Activated naive CD4-positive, alpha-beta T cell (primary cell): Measurements from ENCODE around the gene ACACA.
"Not testable (repeated sequence)": the region's sequence is repeated elsewhere in the genome, so short reads cannot be mapped to it uniquely, and the experiment has no call there.

Experiments used
- DNase-seq, 4 experiments: peaks; one replicate each; lab custom pipeline; 2025; lab: John Stamatoyannopoulos, UW

The ACACA gene

DNA sequence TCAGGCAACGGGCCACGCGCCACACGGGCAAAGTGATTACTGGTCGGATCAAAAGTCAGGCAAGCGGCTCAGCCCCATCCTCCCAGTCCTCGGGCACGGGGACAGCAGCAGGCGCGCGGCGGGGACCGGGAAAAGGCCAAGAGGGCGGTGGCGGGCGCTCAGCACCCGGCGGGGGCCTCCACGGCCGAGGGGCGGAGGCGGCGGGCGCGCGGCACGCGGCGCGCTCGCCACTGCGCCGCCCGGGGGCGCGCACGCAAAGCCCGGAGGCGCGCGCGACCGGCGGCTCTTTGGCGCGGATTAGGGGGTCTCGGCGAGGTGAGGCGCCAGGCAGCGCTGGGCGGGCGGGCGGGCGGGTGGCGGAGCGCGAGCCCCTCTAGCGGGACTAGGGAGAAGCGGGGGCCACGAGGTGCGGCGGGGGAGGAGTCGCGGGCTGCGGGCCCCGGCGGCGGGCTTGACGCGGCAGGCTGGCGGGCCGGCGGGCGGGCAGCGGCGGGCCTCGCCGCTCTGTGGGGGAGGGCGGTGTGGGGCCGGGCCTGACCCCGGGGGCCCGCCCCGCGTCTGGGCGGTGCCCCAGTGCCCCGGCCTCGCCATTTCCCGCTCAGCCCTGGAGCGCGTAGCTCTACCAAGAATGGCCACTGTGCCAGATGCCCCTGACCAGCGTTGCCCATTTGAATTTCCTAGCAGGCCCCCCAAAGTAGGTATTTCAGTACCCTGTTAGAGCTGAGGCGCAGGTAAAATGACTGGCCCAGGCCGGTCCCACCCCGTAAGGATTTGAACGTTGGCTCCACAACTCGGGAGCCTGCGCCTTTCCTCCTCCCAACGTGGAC, at the start of gene ACACA, which contains the start of gene TADA2A:
ACACA (minus strand) TSS at position 202 of the 827 bp plus-strand sequence. CDS start 537 bp downstream, outside the sequence.
TADA2A (plus strand) TSS at position 252 of the 827 bp plus-strand sequence. CDS start 4,480 bp downstream, outside the sequence.
- DNase-seq = peak; percentile 39 to 64 (median 48)

DNA sequence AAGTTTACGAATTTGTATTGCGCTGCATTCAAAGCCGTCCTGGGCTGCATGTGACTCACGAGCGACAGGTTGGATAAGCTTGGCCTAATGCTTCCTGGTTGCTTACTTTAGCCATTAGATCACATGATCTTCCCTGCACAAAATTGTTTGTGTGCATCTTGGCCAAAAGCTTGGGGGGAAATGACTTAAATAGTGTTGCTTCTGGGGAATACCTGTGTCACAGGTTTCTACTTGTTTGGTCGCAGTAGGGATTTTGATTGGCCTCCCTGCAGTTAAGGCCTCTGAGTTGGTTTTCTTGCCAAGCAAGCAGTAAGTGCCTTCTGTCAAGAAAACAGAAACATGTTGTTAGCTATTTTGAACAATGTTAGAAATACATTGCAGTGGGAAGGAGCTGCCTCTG, 43.5 kb upstream of the ACACA start:
- DNase-seq = no peak

DNA sequence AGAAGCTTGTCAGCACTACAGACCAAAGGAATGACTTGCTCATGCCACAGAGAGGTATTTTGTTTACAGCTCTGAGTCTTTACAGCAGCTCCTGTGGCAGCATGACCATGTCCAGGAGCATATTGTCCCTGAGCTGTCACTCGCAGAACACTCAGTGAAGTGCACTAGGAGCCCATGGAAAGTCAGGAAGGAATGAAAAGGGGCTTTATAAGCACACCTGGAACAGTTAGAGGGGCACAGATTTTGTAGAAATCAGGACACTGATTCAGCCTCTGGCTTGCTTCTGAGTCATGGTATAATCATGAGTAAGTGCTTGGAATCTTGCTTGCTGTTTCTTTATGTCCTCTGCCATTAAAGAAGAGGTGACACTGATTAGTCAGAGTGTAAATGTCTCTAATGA, 41.0 kb upstream of the ACACA start:
- DNase-seq = no peak

DNA sequence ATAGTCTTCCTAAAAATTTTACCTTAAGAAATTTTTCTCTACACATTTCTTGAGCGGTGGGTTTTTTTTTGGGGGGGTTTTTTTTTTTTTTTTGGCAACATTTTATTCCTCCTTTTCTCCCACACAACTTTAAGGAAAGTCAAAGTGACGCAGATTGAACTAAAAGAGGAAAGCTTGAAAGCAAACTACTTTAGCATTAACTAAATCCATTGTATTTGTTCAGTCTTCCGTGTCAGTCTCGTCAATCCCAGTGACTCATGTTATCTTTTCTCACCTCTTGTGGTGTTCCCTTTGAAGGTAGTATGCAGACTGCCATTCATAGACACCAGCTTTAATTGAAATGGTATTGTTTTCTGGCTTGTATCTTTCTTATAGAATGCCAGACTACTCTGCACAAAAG, 39.4 kb upstream of the ACACA start:
- no peak for DNase-seq

DNA sequence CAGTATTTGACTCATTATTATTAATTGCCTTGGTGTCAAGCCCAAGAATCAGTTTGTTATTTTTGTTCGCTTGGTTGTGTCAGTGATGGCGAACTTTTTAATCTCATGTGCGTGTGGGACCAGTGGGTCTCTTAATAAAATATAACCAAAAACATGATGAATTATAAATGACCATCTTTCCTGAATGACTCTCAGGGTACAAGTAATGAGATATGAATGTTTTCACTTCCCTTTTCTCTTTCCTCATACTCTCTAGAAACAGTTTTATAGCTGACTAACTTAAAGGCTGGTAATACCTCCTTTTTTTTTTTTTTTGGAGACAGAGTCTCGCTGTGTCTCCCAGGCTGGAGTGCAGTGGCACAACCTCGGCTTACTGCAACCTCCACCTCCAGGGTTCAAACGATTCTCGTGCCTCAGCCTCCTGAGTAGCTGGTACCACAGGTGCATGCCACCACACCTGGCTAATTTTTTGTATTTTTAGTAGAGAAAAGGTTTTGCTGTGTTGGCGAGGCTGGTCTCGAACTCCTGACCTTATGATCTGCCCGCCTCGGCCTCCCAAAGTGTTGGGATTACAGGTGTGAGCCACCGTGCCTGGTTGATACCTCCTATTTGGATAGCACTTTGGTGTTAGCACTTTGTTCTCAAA, 34.9 kb upstream of the ACACA start:
- not testable (repeated sequence) for DNase-seq

DNA sequence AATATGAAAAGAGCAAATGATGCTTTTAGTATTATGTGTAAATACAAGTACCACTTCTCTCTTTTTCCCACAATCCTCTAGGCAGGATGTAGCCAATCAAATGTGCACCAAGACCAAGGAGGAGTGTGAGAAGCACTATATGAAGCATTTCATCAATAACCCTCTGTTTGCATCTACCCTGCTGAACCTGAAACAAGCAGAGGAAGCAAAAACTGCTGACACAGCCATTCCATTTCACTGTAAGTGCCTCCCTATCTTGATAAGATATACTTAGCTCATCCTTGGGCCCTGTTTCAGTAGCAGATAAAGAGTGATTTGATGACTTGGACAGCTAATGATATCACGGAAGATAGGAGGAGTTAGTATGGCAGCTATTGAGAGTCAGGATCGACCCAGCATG, 33.8 kb upstream of the ACACA start:
- no peak for DNase-seq

DNA sequence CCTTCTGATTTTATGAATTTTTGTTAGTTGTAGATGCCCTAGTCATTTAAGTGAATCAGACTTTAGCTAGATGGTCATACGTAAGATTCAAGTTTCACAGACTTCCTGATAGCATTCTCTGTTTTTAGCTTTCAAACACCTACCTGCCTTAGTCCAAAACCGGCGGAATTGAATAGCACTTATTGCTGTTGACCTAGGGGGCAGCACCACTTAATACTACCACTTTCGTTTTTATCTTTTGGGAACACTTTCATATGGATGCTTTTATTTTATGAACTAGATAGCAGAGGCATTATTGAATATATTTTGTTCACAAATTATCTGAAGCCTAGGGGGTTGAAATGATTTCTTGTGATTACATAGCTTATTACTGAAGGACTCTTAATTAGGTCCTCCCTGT, 31.5 kb upstream of the ACACA start:
- no peak for DNase-seq

DNA sequence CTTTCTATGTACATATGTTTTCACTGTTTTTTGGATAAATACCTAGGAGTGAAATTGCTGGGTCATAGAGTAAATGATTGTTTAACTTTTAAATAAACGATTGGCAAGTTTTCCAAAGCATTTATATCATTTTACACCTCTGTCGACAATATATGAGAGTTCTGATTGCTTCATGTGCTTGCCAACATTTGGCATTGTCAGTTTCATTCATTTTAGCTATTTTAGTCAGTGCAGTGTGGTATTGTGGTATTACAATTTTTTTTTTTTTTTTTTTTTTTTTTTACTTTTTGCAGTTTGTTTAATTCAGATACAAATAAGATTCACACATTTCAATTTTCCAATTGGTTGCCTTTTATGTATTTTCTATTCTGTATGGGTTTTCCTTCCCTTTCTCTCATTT, 26.0 kb upstream of the ACACA start:
- no peak for DNase-seq

DNA sequence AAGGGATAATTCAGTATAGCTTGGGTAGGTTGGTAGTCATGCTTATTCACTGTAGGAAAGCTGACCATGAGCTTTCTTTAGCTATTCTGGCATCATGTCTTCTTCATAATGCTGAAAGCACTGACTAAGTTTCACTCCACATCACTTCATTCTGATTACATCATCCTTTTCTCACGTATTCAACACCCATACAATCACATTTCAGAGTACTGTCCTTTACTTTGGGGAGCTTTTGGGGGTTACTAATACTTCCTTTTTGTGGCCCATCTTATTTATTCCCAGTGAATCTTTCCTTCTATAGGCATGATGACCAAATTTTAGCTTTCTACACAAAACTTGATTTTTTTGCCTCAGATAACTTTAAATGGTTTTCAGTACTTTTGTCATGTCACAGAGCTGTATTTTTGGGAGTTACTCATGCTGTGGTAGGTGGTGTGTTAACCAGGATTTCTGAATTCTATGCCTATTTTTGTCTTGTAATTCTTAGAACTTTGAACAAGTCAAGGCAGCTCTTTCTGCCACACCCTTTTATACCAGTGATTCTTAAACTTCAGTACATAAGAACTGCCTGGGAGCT, 23.5 kb upstream of the ACACA start:
- no peak for DNase-seq

DNA sequence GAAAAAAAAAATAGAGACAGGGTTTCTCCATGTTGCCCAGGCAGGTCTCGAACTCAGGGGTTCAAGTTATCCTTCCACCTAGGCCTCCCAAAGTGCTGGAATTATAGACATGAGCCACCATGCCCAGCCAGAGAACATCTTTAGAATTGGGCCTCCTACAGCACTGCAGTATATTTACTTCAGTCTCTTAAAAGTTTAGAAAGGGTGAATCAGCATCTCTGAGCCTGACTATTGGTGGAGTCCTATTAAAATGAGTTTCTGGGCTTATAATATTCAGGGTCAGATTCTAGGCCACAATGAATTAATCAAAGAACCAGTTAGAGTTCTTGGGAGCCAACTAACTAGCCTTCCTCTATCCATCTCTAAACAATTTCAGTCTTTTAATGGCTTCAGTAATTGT, 22.8 kb upstream of the ACACA start:
- DNase-seq = no peak

DNA sequence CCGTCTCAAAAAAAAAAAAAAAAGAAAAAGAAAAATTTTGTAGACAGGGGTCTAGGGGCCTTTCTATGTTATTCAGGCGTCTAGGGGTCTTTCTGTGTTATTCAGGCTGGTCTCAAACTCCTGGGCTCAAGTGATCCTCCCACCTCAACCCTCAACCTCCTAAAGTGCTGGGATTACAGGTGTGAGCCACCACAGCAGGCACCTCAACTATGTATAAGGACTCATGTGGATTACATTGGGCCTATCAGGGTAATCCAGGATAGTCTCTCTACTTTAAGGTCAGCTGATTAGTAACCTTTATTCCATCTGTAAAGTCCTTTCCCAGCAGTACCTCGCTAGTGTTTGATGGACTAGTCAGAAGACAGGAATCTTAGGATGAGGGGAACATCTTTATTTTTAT, 22.4 kb upstream of the ACACA start:
- DNase-seq = no peak

DNA sequence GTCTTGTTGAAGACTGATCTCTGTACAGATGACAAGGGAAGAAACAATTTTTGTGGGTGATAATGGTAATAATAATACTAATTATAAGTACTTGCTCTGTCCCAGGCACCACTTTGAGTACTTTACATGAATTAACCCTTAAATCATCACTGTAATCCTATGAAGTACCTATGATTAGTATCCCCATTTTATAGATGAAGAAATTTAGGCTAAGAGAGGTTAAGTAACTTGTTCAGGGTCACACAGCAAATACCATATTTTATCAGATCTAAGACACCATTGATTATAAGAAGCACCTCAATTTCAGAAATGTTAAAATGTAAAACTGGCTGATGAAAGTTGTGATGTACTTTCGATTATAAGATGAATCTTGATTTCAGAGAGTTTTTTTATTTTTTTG, 18.6 kb upstream of the ACACA start:
- DNase-seq = no peak

DNA sequence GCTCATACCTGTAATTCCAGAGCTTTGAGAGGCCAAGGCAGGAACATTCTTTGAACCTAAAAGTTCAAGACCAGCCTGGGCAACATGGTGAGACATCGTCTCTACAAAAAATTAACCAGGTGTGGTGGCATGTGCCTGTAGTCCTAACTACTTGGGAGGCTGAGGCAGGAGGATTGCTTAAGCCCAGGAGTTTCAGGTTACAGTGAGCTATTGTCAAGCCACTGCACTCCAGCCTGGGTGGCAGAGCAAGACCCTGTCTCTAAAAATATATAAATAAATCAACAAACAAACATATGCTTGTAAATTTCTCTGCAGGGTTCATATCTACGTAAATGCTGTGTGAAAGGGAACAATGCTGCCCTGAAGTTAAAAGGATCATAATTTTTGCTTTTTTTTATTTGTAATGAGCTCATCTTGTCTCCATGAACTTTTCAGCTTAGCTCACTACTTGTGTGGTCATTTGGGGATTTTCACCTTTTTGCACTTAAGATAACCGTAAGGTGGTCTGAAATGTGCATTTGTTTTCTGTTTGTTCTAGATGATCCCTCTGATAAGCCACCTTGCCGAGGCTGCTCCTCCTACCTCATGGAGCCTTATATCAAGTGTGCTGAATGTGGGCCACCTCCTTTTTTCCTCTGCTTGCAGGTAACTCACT, 16.5 kb upstream of the ACACA start:
- DNase-seq = no peak

DNA sequence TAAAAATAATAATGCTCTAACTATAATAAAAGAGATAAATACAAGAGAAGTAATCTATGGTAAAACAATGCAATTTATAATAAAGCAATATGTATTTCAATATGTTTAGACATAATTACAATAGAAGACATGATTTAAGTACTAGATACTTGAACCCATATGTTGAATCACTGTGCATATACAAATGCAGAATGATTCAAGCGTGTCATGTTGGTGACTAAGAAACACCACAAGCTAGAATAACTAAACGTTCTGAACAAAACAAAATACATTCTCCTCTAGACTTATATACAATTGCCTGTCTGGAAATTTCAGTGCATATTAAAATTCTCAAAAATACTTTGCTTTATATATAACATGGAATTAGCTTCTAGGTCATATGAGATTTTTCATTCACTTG, 11.2 kb upstream of the ACACA start:
- no peak for DNase-seq

DNA sequence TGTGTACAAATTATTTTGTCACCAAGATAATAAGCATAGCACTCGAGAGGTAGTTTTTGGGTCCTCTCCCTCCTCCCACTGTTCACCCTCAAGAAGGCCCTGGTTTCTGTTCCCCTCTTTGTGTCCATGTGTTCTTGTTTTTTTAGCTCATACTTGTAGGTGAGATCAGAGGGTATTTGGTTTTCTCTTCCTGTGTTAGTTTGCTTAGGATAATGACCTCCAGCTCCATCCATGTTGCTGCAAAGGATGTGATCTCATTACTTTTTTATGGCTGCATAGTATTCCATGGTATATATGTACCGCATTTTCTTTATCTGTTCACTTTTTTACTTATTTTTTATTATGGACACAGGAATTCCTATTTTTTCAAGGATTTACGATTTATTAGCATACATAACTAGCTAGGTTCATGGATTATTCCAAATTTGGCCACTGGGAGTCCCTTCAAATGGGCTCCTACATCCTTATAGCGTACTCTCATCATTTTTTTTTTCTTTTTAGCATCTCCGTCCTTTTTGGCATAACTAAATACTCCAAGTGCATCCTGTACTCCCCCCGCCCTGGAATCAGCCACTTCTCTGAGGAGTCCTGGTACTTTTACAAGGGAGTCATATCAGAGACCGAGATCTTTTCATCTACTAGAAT, 7.4 kb upstream of the ACACA start:
- no peak for DNase-seq

DNA sequence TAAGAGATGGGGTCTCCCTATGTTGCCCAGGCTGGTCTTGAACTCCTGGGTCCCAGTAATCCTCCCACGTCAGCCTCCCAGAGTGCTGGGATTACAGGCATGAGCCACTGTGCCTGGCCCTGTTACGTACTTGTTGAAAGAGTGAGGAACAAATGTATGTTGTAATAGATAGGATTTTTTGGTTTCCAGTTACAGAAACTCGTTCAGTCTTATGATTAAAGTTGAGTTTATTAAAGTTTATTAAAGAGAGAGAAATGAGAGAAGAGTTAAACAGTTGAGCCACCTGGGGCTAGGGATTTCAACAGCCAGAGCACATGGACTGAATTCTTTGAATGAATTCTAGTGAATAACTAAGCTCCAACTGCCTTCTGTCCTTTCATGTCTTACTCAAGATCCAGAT, 3.7 kb upstream of the ACACA start:
- no peak for DNase-seq

DNA sequence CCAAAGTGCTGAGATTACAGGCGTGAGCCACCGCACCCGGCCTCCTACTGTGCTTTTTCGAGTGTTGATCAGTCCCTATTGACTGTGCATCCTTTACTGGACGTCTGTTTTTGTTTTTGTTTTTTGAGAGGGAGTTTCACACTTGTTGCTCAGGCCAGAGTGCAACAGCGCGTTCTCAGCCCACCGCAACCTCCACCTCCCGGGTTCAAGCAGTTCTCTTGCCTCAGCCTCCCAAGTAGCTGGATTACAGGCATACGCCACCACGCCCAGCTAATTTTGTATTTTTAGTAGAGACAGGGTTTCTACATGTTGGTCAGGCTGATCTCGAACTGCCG, 1.5 kb upstream of the ACACA start:
- not testable (repeated sequence) for DNase-seq

DNA sequence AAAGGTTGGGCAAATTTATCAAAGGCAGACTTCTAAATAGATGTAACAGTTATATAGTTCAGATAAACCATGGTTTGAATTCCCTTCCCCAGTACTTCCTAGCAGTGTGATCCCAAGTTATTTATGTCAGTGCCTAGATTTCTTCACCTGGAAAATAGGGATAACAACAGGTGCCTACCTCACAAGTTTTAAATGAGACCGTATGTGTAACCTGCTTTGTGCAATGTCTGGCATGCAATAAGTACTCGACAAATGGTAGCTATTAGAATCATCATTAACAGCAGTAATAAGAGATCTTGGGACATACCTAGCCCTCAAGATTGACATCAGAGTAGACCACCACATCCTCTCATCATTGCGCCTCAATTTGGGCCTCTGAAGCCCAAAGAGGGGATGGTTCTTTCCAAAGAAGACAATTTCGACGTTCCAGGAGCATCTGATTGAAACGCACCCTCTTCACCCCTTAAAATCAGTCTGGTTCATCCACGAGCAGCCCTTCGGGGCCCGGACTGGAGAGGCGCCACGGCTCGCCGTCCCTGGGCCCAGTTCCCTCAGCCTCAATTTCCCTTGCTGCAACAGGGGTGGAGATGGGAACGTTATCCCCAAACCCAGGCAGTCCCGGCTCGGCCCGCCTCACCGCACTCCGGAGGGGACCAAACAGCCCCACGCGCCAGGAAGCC, 541 bp downstream of the ACACA start:
- no peak for DNase-seq

DNA sequence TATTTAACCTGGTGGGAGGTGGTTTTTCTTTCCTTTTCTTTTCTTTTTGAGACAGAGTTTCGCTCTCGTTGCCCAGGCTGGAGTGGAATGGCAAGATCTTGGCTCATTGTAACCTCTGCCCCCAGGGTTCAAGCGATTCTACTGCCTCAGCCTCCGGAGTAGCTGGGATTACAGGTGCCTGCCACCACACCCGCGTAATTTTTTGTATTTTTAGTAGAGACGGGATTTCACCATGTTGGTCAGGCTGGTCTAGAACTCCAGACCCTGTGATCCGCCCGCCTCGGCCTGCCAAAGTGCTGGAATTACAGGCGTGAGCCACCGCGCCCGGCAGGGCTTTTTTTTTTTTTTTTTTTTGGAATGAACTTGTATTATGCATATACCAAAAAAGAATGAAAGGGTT, 1.1 kb downstream of the ACACA start:
- DNase-seq = not testable (repeated sequence)

DNA sequence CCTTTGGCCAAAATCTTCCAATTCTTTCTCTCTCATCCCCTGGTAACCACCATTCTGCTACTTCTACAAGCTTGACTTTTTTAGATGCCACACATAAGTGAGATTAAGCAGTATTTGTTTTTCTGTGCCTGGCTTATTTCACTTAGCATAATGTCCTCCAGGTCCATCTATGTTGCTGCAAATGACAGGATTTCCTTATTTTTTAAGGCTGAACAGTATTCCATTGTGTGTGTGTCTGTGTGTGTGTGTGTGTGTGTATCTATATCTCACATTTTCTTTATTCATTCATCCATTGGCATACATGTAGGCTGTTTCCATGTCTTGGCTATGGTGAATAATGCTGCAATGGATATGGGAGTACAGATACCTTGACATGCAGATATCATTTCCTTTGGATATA, 6.1 kb downstream of the ACACA start:
- DNase-seq = no peak

DNA sequence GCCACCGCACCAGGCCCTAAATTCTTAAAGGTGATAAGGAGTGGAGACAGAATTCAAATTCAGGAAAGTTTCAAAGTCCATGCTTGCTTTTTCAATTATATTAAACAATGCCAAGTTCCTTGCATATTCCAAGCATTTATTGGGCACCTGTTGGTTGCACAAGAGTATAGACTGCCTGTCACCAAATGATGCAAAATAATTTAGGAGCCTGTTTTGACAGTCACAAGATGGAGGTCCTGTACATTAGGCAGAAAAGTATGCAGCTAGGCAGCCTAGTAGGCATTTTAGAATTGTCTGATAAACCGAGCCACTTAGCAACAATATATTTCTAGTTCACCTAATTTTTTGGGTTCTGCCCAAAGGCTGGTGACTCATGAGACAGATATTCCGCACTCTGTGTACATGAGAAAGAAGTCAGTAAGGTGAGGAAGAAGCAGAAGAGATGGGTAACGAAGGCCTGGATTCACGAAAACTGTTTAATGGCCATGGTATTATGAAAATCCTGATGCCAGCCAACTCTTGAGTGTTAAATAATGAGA, 7.3 kb downstream of the ACACA start:
- DNase-seq = no peak
